PC-9 (cell line): ENCODE results near the gene KRT8. TPM values are rescaled to one million over a fixed set of nuclear protein-coding genes. Genes with fewer than 3 reads are reported as not detected.

Experiments used
- BruUV-seq: library from RNA; stranded (reverse); fragments of 400-500 nt; replicated peaks from 2 replicates; lab custom pipeline; 2021; lab: Mats Ljungman, UMichigan
- CTCF ChIA-PET: fragments of 300-600 bp; sonication (Branson Sonifier 250); formaldehyde crosslinking; loops from one replicate; lab custom pipeline; 2022; ENCODE audit warnings: antibody characterized with exemption; lab: Charles Lee
- POLR2A ChIA-PET: fragments of 300-600 bp; sonication (Branson Sonifier 250); formaldehyde crosslinking; loops from one replicate; lab custom pipeline; 2022; ENCODE audit warnings: antibody characterized with exemption; ENCODE audit not compliant: unreplicated experiment; lab: Charles Lee
- DNase-seq, 2 experiments: peaks; one replicate each; pipeline versions ENCODE4 v3.0.0 to v3.0.0-alpha.2; 2015 to 2022; ENCODE audit warnings: mixed read lengths in 1 of 2
- H2AFZ ChIP-seq: fragments of 200-600 bp; sonication (generic); 2 replicates; pipeline ENCODE4 v1.8.1; 2017; ENCODE audit warnings: antibody characterized with exemption
- H3F3A ChIP-seq: fragments of 200-600 bp; sonication (generic); 2 replicates; pipeline ENCODE4 v1.8.1; 2017; ENCODE audit warnings: antibody characterized with exemption, mild to moderate bottlenecking, low read depth; ENCODE audit not compliant: insufficient read depth
- H3K27ac ChIP-seq: fragments of 200-600 bp; sonication (generic); 2 replicates; pipeline ENCODE4 v1.6.1; 2016; ENCODE audit warnings: mixed run types
- H3K27me3 ChIP-seq: fragments of 200-600 bp; sonication (generic); 2 replicates; pipeline ENCODE4 v1.6.1; 2016; ENCODE audit warnings: low read depth, mixed run types; ENCODE audit not compliant: insufficient read depth
- H3K36me3 ChIP-seq: fragments of 200-600 bp; sonication (generic); 2 replicates; pipeline ENCODE4 v1.6.1; 2016; ENCODE audit warnings: low read depth, mixed run types
- H3K4me1 ChIP-seq: fragments of 200-600 bp; sonication (generic); replicated peaks from 2 replicates; pipeline ENCODE4 v1.6.1; 2016; ENCODE audit warnings: mixed run types; ENCODE audit not compliant: insufficient read depth
- H3K4me2 ChIP-seq: fragments of 200-600 bp; sonication (generic); 2 replicates; pipeline ENCODE4 v1.6.1; 2017; ENCODE audit warnings: mixed run types
- H3K4me3 ChIP-seq: fragments of 200-600 bp; sonication (generic); 2 replicates; pipeline ENCODE4 v1.6.1; 2016; ENCODE audit warnings: mixed run types
- H3K79me2 ChIP-seq: fragments of 200-600 bp; sonication (generic); 2 replicates; pipeline ENCODE4 v1.6.1; 2017; ENCODE audit warnings: low read depth, mixed run types
- H3K9me2 ChIP-seq: fragments of 200-600 bp; sonication (generic); 2 replicates; pipeline ENCODE4 v1.8.1; 2017; ENCODE audit warnings: mild to moderate bottlenecking; ENCODE audit not compliant: insufficient read depth
- H3K9me3 ChIP-seq: fragments of 200-600 bp; sonication (generic); 2 replicates; pipeline ENCODE4 v1.8.1; 2016; ENCODE audit warnings: low read depth; ENCODE audit not compliant: insufficient read depth
- H4K20me1 ChIP-seq: fragments of 200-600 bp; sonication (generic); 2 replicates; pipeline ENCODE4 v1.8.1; 2017; ENCODE audit not compliant: insufficient read depth
- EZH2 ChIP-seq: fragments of 200-600 bp; sonication (generic); IDR thresholded peaks from 2 replicates; pipeline ENCODE4 v1.8.0; 2017; ENCODE audit warnings: antibody characterized with exemption, low read depth
- intact Hi-C: fragments of 100-400 bp; cut with micrococcal nuclease; formaldehyde crosslinking; loops from one replicate; pipeline ENCODE4 v1.10.0; 2022; ENCODE audit not compliant: unreplicated experiment
- total RNA-seq: library from RNA; stranded (reverse); gene quantifications from 2 replicates; pipeline ENCODE4 v1.2.3, GENCODE V29; 2021
- TF ChIP-seq, protein P1 (sequence below): fragments of 200-600 bp; sonication (generic); conservative IDR thresholded peaks from 2 replicates; pipeline ENCODE4 v1.6.1; 2017; ENCODE audit warnings: mixed run types, antibody characterized with exemption, mild to moderate bottlenecking, moderate library complexity

Gene KRT8
- total RNA-seq, 1 experiment from 2014 or later: 2,962 TPM

- no peak overlapping the region for H3K4me2 ChIP-seq
- POLR2A ChIA-PET: no interaction called here
- intact Hi-C loops: no loop called here
Measured at GRCh38 chr12:52918351-52918750, 13.5 kb upstream of the KRT8 start.

DNA sequence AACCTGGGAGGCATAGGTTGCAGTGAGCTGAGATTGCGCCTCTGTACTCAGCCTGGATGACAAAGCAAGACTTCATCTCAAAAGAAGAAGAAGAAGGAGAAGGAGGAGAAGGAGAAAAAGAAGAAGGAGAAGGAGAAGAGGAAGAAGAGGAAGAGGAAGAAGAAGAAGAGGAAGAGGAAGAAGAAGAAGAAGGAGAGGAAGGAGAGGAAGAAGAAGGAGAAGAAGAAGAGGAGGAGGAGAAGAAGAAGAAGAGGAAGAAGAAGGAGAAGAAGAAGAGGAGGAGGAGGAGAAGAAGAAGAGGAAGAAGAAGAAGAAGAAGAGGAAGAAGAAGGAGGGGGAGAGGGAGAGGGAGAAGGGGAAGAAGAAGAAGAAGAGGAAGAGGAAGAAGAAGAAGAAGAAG, 12.9 kb upstream of the KRT8 start:
- intact Hi-C loops: no loop called here
- DNase-seq: no peak
- ChIA-PET CTCF (no interaction called here), POLR2A (no interaction called here)
- BruUV-seq: no TSS peak
- no peak overlapping the region for H2AFZ ChIP-seq
- H3K79me2 ChIP-seq: no peaks in the 10 kb centered on the region
- no peak overlapping the region for H3K27ac ChIP-seq
- H3K9me3 ChIP-seq: no peaks in the 10 kb centered on the region
- H3K4me2 ChIP-seq: no peak overlapping the region
- no peaks in the 10 kb centered on the region for H3F3A ChIP-seq
- no peaks in the 10 kb centered on the region for H4K20me1 ChIP-seq
- no peak overlapping the region for H3K4me3 ChIP-seq
- no peaks in the 10 kb centered on the region for H3K36me3 ChIP-seq
- H3K9me2 ChIP-seq: no peaks in the 10 kb centered on the region
- TF ChIP-seq, protein P1, sequence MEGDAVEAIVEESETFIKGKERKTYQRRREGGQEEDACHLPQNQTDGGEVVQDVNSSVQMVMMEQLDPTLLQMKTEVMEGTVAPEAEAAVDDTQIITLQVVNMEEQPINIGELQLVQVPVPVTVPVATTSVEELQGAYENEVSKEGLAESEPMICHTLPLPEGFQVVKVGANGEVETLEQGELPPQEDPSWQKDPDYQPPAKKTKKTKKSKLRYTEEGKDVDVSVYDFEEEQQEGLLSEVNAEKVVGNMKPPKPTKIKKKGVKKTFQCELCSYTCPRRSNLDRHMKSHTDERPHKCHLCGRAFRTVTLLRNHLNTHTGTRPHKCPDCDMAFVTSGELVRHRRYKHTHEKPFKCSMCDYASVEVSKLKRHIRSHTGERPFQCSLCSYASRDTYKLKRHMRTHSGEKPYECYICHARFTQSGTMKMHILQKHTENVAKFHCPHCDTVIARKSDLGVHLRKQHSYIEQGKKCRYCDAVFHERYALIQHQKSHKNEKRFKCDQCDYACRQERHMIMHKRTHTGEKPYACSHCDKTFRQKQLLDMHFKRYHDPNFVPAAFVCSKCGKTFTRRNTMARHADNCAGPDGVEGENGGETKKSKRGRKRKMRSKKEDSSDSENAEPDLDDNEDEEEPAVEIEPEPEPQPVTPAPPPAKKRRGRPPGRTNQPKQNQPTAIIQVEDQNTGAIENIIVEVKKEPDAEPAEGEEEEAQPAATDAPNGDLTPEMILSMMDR: no peak
- TF ChIP-seq EZH2: no peak
- no peaks in the 10 kb centered on the region for H3K27me3 ChIP-seq
- peaks cover 24% of the 10 kb centered on the region for H3K4me1 ChIP-seq

More at GRCh38 chr12:52918351-52918750, 13.5 kb upstream of the KRT8 start:
- no peaks in the 10 kb centered on the region for H3K27me3 ChIP-seq
- H3K27ac ChIP-seq: no peak overlapping the region
- H3K4me3 ChIP-seq: no peak overlapping the region
- no peaks in the 10 kb centered on the region for H4K20me1 ChIP-seq
- no peaks in the 10 kb centered on the region for H3K9me3 ChIP-seq
- peaks cover 29% of the 10 kb centered on the region for H3K4me1 ChIP-seq
- CTCF ChIA-PET: no interaction called here
- TF ChIP-seq, protein P1: no peak
- no peak for TF ChIP-seq EZH2
- DNase-seq: no peak
- H3F3A ChIP-seq: no peaks in the 10 kb centered on the region
- H3K79me2 ChIP-seq: no peaks in the 10 kb centered on the region
- H3K36me3 ChIP-seq: no peaks in the 10 kb centered on the region
- no peaks in the 10 kb centered on the region for H3K9me2 ChIP-seq
- no TSS peak for BruUV-seq
- no peak overlapping the region for H2AFZ ChIP-seq

- Histone ChIP-seq H2AFZ (no peak overlapping the region), H3K4me3 (no peak overlapping the region), H3K9me3 (no peaks in the 10 kb centered on the region), H4K20me1 (no peaks in the 10 kb centered on the region), H3K4me1 (peaks cover 8% of the 10 kb centered on the region), H3K79me2 (no peaks in the 10 kb centered on the region), H3K27me3 (no peaks in the 10 kb centered on the region), H3K4me2 (no peak overlapping the region), H3K36me3 (no peaks in the 10 kb centered on the region), H3K9me2 (no peaks in the 10 kb centered on the region), H3K27ac (no peak overlapping the region), H3F3A (no peaks in the 10 kb centered on the region)
- DNase-seq: no peak
- TF ChIP-seq EZH2: no peak
- TF ChIP-seq, protein P1: no peak
- ChIA-PET CTCF (no interaction called here), POLR2A (interaction anchor here (0.6 kb wide), 2 partner anchors 11 to 580 kb away, joined by 4 to 5 read pairs; no protein-coding TSS in a partner anchor)
- intact Hi-C loops: no loop called here
- BruUV-seq: no TSS peak
Measured at GRCh38 chr12:52916216-52916615, 11.3 kb upstream of the KRT8 start.
